ENCODE results near the gene MZT1.

The MZT1 gene

DNA sequence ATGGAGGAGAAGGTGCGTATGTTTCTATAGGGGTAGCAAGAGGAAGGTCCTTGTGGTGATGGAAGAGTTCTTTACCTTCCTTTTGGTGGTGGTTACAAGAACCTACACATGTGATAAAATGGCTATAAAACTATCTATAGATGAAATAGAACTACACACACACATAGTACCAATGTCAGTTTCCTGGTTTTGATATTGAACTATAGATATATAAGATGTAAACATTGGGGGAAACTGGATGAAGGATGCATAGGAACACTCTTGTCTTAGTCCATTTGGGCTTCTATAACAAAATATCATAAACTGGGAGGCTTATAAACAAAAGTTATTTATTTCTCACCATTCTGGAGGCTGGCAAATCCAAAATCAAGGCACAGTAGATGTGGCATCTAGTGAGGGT, 47.1 kb downstream of the MZT1 start:
- Histone ChIP-seq H3K4me2 (ENCODE audit: low read length) (no peak overlapping the region), H3K27me3 (ENCODE audit: control insufficient read depth, low read length) (no peaks in the 10 kb centered on the region), H4K20me1 (ENCODE audit: control insufficient read depth, insufficient read depth, low read depth, low read length) (no peaks in the 10 kb centered on the region), H3K79me2 (ENCODE audit: control insufficient read depth, low read length) (no peaks in the 10 kb centered on the region), H3K36me3 (ENCODE audit: control insufficient read depth, low read length) (no peaks in the 10 kb centered on the region), H3F3A (ENCODE audit: control insufficient read depth, insufficient read depth) (no peaks in the 10 kb centered on the region), H3K4me3 (ENCODE audit: low read length) (no peak overlapping the region), H3K9me2 (replicated peaks; ENCODE audit: control insufficient read depth, low read length) (no peaks in the 10 kb centered on the region), H3K4me1 (ENCODE audit: control insufficient read depth, low read length) (no peaks in the 10 kb centered on the region), H3K27ac (ENCODE audit: low read depth, low read length) (no peak overlapping the region), H3K9me3 (ENCODE audit: control insufficient read depth, insufficient read depth, low read length) (no peaks in the 10 kb centered on the region)
- TF ChIP-seq EZH2phosphoT487 (IDR thresholded peaks at IDR 0.05; ENCODE audit: borderline replicate concordance, low read length), result no peak
- TF ChIP-seq, protein P1, sequence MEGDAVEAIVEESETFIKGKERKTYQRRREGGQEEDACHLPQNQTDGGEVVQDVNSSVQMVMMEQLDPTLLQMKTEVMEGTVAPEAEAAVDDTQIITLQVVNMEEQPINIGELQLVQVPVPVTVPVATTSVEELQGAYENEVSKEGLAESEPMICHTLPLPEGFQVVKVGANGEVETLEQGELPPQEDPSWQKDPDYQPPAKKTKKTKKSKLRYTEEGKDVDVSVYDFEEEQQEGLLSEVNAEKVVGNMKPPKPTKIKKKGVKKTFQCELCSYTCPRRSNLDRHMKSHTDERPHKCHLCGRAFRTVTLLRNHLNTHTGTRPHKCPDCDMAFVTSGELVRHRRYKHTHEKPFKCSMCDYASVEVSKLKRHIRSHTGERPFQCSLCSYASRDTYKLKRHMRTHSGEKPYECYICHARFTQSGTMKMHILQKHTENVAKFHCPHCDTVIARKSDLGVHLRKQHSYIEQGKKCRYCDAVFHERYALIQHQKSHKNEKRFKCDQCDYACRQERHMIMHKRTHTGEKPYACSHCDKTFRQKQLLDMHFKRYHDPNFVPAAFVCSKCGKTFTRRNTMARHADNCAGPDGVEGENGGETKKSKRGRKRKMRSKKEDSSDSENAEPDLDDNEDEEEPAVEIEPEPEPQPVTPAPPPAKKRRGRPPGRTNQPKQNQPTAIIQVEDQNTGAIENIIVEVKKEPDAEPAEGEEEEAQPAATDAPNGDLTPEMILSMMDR (IDR thresholded peaks at IDR 0.05; ENCODE audit: low read depth, low read length, poor library complexity, severe bottlenecking), result no peak

DNA sequence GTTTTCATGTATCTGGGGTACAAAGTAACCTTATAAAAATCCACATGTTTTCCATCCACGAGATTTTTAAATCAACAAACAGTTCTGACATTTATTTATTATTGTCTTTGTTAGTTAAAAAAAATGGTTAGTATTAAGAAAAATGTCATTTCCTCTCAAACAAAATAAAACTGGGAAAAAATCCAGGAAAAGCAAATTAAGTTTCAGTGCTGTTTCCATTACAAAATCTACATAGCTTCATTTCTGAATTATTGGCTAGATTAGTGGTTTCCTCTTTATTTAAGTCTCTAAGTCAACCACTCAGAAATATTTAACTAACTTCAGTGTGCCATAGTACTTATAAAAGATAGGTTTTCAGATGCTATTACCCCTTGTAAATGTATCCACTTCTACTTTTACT, 49.1 kb downstream of the MZT1 start:
- TF ChIP-seq, protein P1 (IDR thresholded peaks at IDR 0.05; ENCODE audit: low read depth, low read length, poor library complexity, severe bottlenecking), result no peak
- TF ChIP-seq EZH2phosphoT487 (IDR thresholded peaks at IDR 0.05; ENCODE audit: borderline replicate concordance, low read length), result no peak
- Histone ChIP-seq H3F3A (ENCODE audit: control insufficient read depth, insufficient read depth) (no peaks in the 10 kb centered on the region), H3K9me2 (replicated peaks; ENCODE audit: control insufficient read depth, low read length) (no peaks in the 10 kb centered on the region), H3K27ac (ENCODE audit: low read depth, low read length) (no peak overlapping the region), H3K27me3 (ENCODE audit: control insufficient read depth, low read length) (no peaks in the 10 kb centered on the region), H3K4me2 (ENCODE audit: low read length) (no peak overlapping the region), H3K4me1 (ENCODE audit: control insufficient read depth, low read length) (no peaks in the 10 kb centered on the region), H3K36me3 (ENCODE audit: control insufficient read depth, low read length) (no peaks in the 10 kb centered on the region), H3K9me3 (ENCODE audit: control insufficient read depth, insufficient read depth, low read length) (no peaks in the 10 kb centered on the region), H4K20me1 (ENCODE audit: control insufficient read depth, insufficient read depth, low read depth, low read length) (no peaks in the 10 kb centered on the region), H3K79me2 (ENCODE audit: control insufficient read depth, low read length) (no peaks in the 10 kb centered on the region), H3K4me3 (ENCODE audit: low read length) (no peak overlapping the region)

DNA sequence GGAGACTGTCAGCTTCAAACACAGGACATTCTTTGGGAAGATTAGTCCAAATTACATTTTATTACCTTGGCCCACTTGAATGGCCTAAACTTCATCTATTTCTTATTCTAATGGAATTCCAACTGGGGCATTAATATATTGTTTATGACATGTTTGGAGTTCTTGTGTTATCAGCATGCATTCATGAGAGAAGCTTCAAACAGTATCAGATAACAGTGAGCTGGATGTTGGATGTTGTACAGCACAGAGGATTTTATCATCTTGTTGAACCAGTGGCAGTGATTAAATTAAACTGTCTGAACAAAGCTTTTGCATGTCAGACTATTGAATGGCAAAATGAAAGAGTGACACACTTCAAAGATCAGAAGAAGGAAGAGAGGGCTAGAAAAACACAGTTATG, 50.0 kb downstream of the MZT1 start:
- no peak for TF ChIP-seq EZH2phosphoT487 (IDR thresholded peaks at IDR 0.05; ENCODE audit: borderline replicate concordance, low read length)
- TF ChIP-seq, protein P1 (IDR thresholded peaks at IDR 0.05; ENCODE audit: low read depth, low read length, poor library complexity, severe bottlenecking), result no peak
- H3K27me3 ChIP-seq (ENCODE audit: control insufficient read depth, low read length), result no peaks in the 10 kb centered on the region
- no peak overlapping the region for H3K27ac ChIP-seq (ENCODE audit: low read depth, low read length)
- no peak overlapping the region for H3K4me3 ChIP-seq (ENCODE audit: low read length)
- no peaks in the 10 kb centered on the region for H3K79me2 ChIP-seq (ENCODE audit: control insufficient read depth, low read length)
- H3K9me3 ChIP-seq (ENCODE audit: control insufficient read depth, insufficient read depth, low read length), result no peaks in the 10 kb centered on the region
- no peaks in the 10 kb centered on the region for H3K4me1 ChIP-seq (ENCODE audit: control insufficient read depth, low read length)
- no peaks in the 10 kb centered on the region for H4K20me1 ChIP-seq (ENCODE audit: control insufficient read depth, insufficient read depth, low read depth, low read length)
- H3K4me2 ChIP-seq (ENCODE audit: low read length), result no peak overlapping the region
- H3K9me2 ChIP-seq (replicated peaks; ENCODE audit: control insufficient read depth, low read length), result no peaks in the 10 kb centered on the region
- no peaks in the 10 kb centered on the region for H3K36me3 ChIP-seq (ENCODE audit: control insufficient read depth, low read length)
- H3F3A ChIP-seq (ENCODE audit: control insufficient read depth, insufficient read depth), result no peaks in the 10 kb centered on the region

DNA sequence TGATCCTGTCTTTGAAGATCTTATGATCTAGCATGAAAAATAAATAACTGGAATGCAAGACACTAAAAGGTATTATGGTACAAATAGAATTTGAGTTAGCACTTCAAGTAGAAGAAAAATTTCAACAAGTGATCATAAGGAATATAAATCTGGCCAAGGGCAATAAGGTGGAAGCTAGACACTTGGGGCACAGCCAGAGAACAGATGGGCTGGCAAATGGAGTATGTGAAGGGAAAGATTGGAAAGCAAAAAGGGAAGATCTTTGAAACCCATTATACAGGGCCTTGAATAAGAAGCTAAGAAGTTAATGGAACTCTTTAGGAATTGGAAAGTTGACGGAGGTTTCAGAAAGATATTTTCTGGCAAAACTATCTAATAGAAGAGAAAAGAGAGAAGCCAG, 61.0 kb downstream of the MZT1 start:
- H3K79me2 ChIP-seq (ENCODE audit: control insufficient read depth, low read length), result no peaks in the 10 kb centered on the region
- no peaks in the 10 kb centered on the region for H4K20me1 ChIP-seq (ENCODE audit: control insufficient read depth, insufficient read depth, low read depth, low read length)
- no peaks in the 10 kb centered on the region for H3K9me2 ChIP-seq (replicated peaks; ENCODE audit: control insufficient read depth, low read length)
- no peaks in the 10 kb centered on the region for H3F3A ChIP-seq (ENCODE audit: control insufficient read depth, insufficient read depth)
- H3K9me3 ChIP-seq (ENCODE audit: control insufficient read depth, insufficient read depth, low read length), result no peaks in the 10 kb centered on the region
- H3K27ac ChIP-seq (ENCODE audit: low read depth, low read length), result no peak overlapping the region
- TF ChIP-seq, protein P1 (IDR thresholded peaks at IDR 0.05; ENCODE audit: low read depth, low read length, poor library complexity, severe bottlenecking), result no peak
- no peak for TF ChIP-seq EZH2phosphoT487 (IDR thresholded peaks at IDR 0.05; ENCODE audit: borderline replicate concordance, low read length)
- no peaks in the 10 kb centered on the region for H3K4me1 ChIP-seq (ENCODE audit: control insufficient read depth, low read length)
- H3K4me2 ChIP-seq (ENCODE audit: low read length), result no peak overlapping the region
- no peaks in the 10 kb centered on the region for H3K27me3 ChIP-seq (ENCODE audit: control insufficient read depth, low read length)
- no peak overlapping the region for H3K4me3 ChIP-seq (ENCODE audit: low read length)
- no peaks in the 10 kb centered on the region for H3K36me3 ChIP-seq (ENCODE audit: control insufficient read depth, low read length)

All from DOHH2 (cell line).